GM21423 (cell line): Measurements from ENCODE around the gene PLD6.
"Not testable (repeated sequence)": the region's sequence is repeated elsewhere in the genome, so short reads cannot be mapped to it uniquely, and the experiment has no call there.

Experiments used
- ATAC-seq: cut with Tn5 transposase; IDR thresholded peaks from one replicate; pipeline ENCODE4 v1.9.1; 2021; ENCODE audit warnings: mild to moderate bottlenecking, moderate library complexity; ENCODE audit not compliant: unreplicated experiment

The PLD6 gene

GRCh38 chr17:17201907-17202306 is 4.2 kb downstream of the PLD6 start:
- ATAC-seq = no peak

DNA sequence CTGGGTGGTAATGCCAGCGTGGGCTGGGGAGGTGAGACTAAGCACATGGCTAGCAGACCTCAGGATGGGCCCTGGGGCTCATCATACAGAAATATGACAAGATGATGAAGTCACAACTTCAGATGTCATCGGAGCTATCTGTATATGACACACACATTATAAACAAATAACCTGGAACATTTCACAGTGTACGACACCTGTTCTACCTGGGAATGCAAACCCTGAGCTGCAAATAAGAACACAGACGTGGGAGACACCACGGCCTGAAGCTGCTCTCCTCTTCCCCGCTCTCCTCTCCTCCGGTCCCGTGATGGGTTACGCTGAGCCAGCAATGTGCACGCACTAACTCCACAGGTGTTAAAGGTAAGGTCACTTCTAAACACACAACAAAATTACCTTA is 4.9 kb downstream of the PLD6 start:
- no peak for ATAC-seq

DNA sequence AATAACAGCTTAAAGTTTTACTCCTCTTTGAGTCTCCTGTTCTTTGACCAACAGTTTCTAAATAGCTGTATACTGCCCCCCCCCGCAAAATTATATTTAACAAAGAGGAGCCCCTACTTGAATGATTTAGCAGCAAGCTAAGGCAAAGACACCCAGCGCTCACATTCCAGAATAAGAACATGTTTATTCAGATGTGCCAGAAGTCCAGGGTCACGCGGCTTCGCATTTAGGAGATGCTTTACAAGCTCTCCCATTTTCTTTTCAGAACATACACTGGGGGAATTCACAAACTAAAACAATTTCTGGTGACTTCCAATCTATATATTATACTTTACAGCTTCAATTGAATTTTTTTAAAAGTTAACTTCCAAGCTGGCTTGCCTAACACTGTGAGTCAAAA is 5.3 kb downstream of the PLD6 start:
- ATAC-seq = no peak

- no peak for ATAC-seq
Measured at GRCh38 chr17:17200311-17200710, 5.8 kb downstream of the PLD6 start.

GRCh38 chr17:17198281-17198680 is 7.9 kb downstream of the PLD6 start:
- ATAC-seq = no peak

DNA sequence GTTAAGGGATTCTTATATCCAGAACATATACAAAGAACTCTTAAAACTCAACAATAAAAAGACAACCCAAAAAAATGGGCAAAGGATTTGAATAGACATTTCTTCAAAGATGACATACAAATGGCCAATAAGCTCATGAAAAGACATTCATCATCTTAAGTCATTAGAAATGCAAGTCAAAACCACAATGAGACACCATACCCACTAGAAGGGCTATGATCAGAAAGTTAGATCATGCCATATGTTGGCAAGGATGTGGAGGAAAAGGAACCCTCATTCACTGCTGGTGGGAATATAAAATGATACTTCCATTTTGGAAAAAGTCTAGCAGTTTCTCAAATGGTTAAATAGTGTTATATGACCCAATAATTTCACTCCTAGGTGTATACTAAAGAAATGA is 9.4 kb downstream of the PLD6 start:
- ATAC-seq = no peak

DNA sequence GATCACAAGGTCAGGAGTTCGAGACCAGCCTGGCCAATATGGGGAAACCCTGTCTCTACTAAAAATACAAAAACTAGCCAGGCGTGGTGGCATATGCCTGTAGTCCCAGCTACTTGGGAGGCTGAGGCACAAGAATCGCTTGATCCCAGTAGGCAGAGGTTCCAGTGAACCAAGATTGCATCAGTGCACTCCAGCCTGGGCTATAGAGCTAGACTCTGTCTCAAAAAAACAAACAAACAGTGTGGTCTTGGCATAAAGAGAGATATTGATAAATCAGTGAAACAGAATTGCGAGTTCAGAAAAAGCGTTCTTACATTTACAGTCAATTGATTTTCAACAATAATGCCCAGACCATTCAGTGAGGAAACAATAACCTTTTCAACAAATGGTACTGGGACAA is 10.7 kb downstream of the PLD6 start:
- ATAC-seq = not testable (repeated sequence)

DNA sequence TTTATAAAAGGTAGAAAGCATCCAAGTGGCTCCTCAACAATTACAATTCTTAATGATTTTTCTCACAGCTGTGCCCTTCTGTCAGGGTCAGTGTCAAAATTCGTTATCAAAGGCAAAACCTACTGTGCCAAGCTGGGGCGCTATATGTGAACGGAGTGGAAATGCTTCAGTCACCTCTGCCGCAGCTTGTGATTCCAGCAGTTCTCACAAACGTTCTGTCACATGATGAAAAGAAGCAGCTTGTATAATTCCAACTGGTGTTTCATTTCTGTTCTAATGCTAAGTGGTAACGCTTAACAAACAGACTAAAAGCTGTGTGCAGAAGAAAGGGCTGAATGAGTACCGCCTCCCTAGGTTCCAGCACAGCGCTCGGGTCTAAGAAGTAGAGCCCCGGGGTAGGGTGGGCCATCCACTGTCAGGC is 14.2 kb downstream of the PLD6 start:
- ATAC-seq = no peak

DNA sequence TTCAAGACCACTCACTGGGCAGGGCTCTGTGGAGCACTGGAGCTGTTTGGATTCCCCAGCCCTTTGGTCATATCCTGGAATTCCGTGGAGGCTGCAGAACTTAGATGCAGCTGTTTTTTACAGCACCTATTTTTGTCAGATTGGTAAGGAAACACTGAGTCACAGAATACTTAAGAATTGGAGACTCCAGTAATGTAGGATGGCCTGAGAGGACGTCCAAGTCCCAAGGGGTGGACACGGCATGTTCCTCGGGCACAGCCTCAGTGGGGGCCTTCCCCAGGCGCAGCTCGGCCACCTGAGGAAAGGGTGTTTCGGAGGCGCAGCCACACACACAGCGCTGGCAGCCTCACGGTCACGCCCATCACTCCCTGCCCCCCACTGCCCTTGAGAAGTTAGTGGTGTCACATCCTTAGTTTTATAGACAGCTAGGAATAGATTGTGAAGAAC is 14.8 kb downstream of the PLD6 start:
- no peak for ATAC-seq

- ATAC-seq = no peak
Measured at GRCh38 chr17:17190188-17190587, 15.9 kb downstream of the PLD6 start.

GRCh38 chr17:17189559-17189958 is 16.6 kb downstream of the PLD6 start:
- ATAC-seq = no peak

DNA sequence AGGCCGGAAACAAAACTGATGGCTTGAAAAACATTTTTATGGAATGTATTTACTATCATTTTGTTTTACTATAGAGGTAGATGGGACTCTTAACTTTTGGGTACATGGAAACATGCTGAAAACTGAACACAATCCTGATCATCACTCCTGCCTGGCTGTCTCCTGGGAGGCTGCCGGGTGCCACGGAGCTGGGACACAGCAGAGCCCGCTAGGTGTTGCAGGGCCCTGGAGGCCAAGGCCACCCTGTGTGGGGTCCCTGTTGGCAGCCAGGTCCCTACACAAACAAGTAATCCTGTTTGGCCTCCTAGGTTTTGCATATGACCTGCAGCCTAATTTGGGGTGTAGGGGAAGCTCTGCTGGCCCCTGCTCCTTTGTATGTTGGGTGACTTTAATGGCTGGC is 17.5 kb downstream of the PLD6 start:
- no peak for ATAC-seq

GRCh38 chr17:17186551-17187505 is 19.3 kb downstream of the PLD6 start:
- no peak for ATAC-seq

GRCh38 chr17:17186051-17186450 is 20.1 kb downstream of the PLD6 start:
- ATAC-seq = no peak

- ATAC-seq = not testable (repeated sequence)
Measured at GRCh38 chr17:17184985-17185757, 21.0 kb downstream of the PLD6 start.

DNA sequence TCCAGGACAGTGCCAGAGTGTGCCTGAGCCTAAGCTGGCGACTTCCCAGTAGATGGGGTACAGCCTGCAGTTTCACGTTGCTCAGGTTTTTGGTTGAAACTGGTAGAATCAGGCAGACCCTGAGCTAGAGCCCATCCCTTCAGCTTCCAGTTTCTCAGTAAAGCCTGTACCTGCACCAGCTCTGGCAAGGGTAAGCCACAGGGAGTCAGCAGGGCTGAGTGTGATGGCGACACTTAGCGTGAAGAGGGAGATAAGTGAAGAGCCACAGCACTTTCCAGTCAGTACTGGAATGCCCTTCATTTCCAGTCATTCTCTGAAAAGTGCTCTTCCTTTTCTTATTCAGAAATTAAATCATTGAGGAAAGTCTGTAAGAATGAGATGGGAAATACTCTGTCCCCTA is 22.4 kb downstream of the PLD6 start:
- ATAC-seq = no peak

- ATAC-seq = no peak
Measured at GRCh38 chr17:17182598-17183136, 23.5 kb downstream of the PLD6 start.

GRCh38 chr17:17181666-17182597 is 24.2 kb downstream of the PLD6 start:
- no peak for ATAC-seq

GRCh38 chr17:17180741-17181525 is 25.2 kb downstream of the PLD6 start:
- ATAC-seq = no peak

GRCh38 chr17:17180141-17180603 is 26.0 kb downstream of the PLD6 start:
- ATAC-seq = no peak
